Esophagus squamous epithelium (tissue), 5 donors: Measurements from ENCODE around the gene ASMTL. TPM values are rescaled to one million over a fixed set of nuclear protein-coding genes. Genes with fewer than 3 reads are reported as not detected.

Experiments used
- DNase-seq: peaks from one replicate; lab custom pipeline; 2025; lab: John Stamatoyannopoulos, UW
- H3K27ac ChIP-seq, 4 donors: fragments of 200-600 bp; sonication (generic); one replicate each; pipeline ENCODE4 v1.5.1; 2016 to 2019; ENCODE audit warnings: mild to moderate bottlenecking in 1 of 4
- H3K27me3 ChIP-seq, 4 donors: fragments of 200-600 bp; sonication (generic); 1 replicate in 3 of 4; 2 replicates in 1 of 4; pipeline versions ENCODE4 v1.5.1 to v1.6.0; 2017 to 2021; ENCODE audit warnings: antibody characterized with exemption in 1 of 4
- H3K36me3 ChIP-seq, 3 donors: fragments of 200-600 bp; sonication (generic); one replicate each; pipeline ENCODE4 v1.5.1; 2016 to 2019
- H3K4me1 ChIP-seq, 3 donors: fragments of 200-600 bp; sonication (generic); one replicate each; pipeline ENCODE4 v1.5.1; 2017 to 2019
- H3K4me3 ChIP-seq, 4 donors: fragments of 200-600 bp; sonication (generic); 1 replicate in 3 of 4; 2 replicates in 1 of 4; pipeline ENCODE4 v1.5.1; 2016 to 2019; ENCODE audit warnings: mild to moderate bottlenecking in 2 of 4, moderate library complexity in 1 of 4
- H3K9me3 ChIP-seq, 3 donors: fragments of 200-600 bp; sonication (generic); one replicate each; pipeline ENCODE4 v1.5.1; 2016 to 2019
- POLR2A ChIP-seq, 4 donors: fragments of 450-650 bp; IDR thresholded peaks; one replicate each; pipeline ENCODE4 v1.6.1; 2017; ENCODE audit warnings: antibody characterized with exemption in 4 of 4, mild to moderate bottlenecking in 4 of 4, moderate library complexity in 3 of 4
- WGBS, 2 donors: methylation state at CpG; one replicate each; pipeline ENCODE4 v1.1.5; 2018; 5-methylcytosine and 5-hydroxymethylcytosine counted together
- intact Hi-C: fragments of 100-400 bp; cut with DNase I; formaldehyde crosslinking; loops from one replicate; pipeline ENCODE4 v1.15.0; 2022
- total RNA-seq, 4 donors: library from RNA; depleted of rRNA; stranded (reverse); fragments of >200 nt; gene quantifications; one replicate each; pipeline ENCODE4 v1.1.0, GENCODE V29; 2016
- TF ChIP-seq, protein P1 (sequence below), 6 experiments: fragments of 450-650 bp in 4 of 6; fragments of 200-600 bp in 2 of 6; sonication (generic) in 2 of 6; IDR thresholded peaks; one replicate each; pipeline ENCODE4 v1.5.1; 2016 to 2019; ENCODE audit warnings: antibody characterized with exemption in 6 of 6, mild to moderate bottlenecking in 4 of 6, moderate library complexity in 4 of 6
- donor health status: DM: yes; HTN: yes; CAD: no.

ASMTL gene
- total RNA-seq, 4 donors from 2014 or later: 4.4 to 21.4 (median 11.1) TPM

DNA sequence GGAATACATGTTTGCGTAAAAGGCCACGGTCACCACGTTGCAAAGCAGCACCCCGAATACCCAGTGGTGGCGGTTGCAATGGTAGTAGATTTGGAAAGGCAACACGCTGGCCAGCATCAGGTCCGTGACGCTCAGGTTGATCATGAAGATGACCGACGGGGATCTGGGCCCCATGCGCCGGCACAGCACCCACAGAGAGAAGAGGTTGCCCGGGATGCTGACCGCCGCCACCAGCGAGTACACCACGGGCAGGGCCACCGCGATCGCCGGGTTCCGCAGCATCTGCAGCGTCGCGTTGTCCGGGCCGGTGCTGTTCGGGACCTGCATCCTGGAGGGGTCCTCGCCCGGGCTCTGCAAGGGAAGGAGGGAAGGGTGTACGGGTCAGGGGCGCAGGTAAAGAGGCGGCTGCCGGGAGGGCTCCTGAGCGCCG, 13.5 kb upstream of the ASMTL start:
- Histone ChIP-seq H3K27me3 (peaks cover 0 to 67% (median 0%) of the 10 kb centered on the region in 4 donors), H3K9me3 (no peaks in the 10 kb centered on the region), H3K27ac (no peak overlapping the region), H3K36me3 (no peaks in the 10 kb centered on the region), H3K4me3 (no peak overlapping the region), H3K4me1 (peaks cover 0 to 21% (median 0%) of the 10 kb centered on the region in 3 donors)
- intact Hi-C loops: no loop called here
- TF ChIP-seq, protein P1, sequence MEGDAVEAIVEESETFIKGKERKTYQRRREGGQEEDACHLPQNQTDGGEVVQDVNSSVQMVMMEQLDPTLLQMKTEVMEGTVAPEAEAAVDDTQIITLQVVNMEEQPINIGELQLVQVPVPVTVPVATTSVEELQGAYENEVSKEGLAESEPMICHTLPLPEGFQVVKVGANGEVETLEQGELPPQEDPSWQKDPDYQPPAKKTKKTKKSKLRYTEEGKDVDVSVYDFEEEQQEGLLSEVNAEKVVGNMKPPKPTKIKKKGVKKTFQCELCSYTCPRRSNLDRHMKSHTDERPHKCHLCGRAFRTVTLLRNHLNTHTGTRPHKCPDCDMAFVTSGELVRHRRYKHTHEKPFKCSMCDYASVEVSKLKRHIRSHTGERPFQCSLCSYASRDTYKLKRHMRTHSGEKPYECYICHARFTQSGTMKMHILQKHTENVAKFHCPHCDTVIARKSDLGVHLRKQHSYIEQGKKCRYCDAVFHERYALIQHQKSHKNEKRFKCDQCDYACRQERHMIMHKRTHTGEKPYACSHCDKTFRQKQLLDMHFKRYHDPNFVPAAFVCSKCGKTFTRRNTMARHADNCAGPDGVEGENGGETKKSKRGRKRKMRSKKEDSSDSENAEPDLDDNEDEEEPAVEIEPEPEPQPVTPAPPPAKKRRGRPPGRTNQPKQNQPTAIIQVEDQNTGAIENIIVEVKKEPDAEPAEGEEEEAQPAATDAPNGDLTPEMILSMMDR (IDR thresholded peaks at IDR 0.05): no peak
- no peak for TF ChIP-seq POLR2A (IDR thresholded peaks at IDR 0.05)
- 47 to 60% methylated on average over 1 to 35 of the region's 36 CpGs for WGBS, 2 donors
- no peak for DNase-seq

GRCh38 chrX:1465286-1466231, 12.8 kb upstream of the ASMTL start:
- WGBS, 2 donors: 60 to 67% methylated on average over 25 to 34 of the region's 75 CpGs
- TF ChIP-seq, protein P1 (IDR thresholded peaks at IDR 0.05): no peak
- no peak for TF ChIP-seq POLR2A (IDR thresholded peaks at IDR 0.05)
- intact Hi-C loops: no loop called here
- H3K4me3 ChIP-seq: no peak overlapping the region
- H3K27me3 ChIP-seq: peaks cover 0 to 66% (median 0%) of the 10 kb centered on the region in 4 donors
- no peaks in the 10 kb centered on the region for H3K9me3 ChIP-seq
- peaks cover 0 to 21% (median 0%) of the 10 kb centered on the region in 3 donors for H3K4me1 ChIP-seq
- no peak for DNase-seq
- H3K36me3 ChIP-seq: no peaks in the 10 kb centered on the region
- H3K27ac ChIP-seq: no peak overlapping the region

GRCh38 chrX:1464971-1465285, 12.2 kb upstream of the ASMTL start:
- Histone ChIP-seq H3K36me3 (no peaks in the 10 kb centered on the region), H3K9me3 (no peaks in the 10 kb centered on the region), H3K27ac (no peak overlapping the region), H3K4me1 (peaks cover 0 to 21% (median 0%) of the 10 kb centered on the region in 3 donors), H3K27me3 (peaks cover 0 to 60% (median 0%) of the 10 kb centered on the region in 4 donors), H3K4me3 (no peak overlapping the region)
- no peak for TF ChIP-seq POLR2A (IDR thresholded peaks at IDR 0.05)
- TF ChIP-seq, protein P1 (IDR thresholded peaks at IDR 0.05): no peak
- intact Hi-C loops: no loop called here
- no peak for DNase-seq
- 66 to 68% methylated on average over 4 to 12 of the region's 12 CpGs for WGBS, 2 donors

- H3K36me3 ChIP-seq: no peaks in the 10 kb centered on the region
- no peak overlapping the region for H3K4me3 ChIP-seq
- intact Hi-C loops: no loop called here
- DNase-seq: no peak
- H3K4me1 ChIP-seq: peaks cover 0 to 21% (median 0%) of the 10 kb centered on the region in 3 donors
- TF ChIP-seq, protein P1 (IDR thresholded peaks at IDR 0.05): no peak
- TF ChIP-seq POLR2A (IDR thresholded peaks at IDR 0.05): no peak
- H3K27ac ChIP-seq: no peak overlapping the region
- WGBS, 2 donors: 71 to 80% methylated on average over 12 to 13 of the region's 24 CpGs
- H3K27me3 ChIP-seq: peaks cover 0 to 56% (median 0%) of the 10 kb centered on the region in 4 donors
- H3K9me3 ChIP-seq: no peaks in the 10 kb centered on the region
These were observed 11.6 kb upstream of the ASMTL start for GRCh38 chrX:1464041-1464970.
